SIG-M5 treated with dmso at 0.1 percent for 504 hours (cell line): ENCODE data around the gene ARF1.

Experiments
- DNase-seq: peaks from one replicate; lab custom pipeline; 2025; ENCODE audit not compliant: unreplicated experiment; lab: John Stamatoyannopoulos, UW

ARF1 gene

GRCh38 chr1:228145463-228146416, 63.2 kb downstream of the ARF1 start:
- no peak for DNase-seq

GRCh38 chr1:228146417-228147150, 64.1 kb downstream of the ARF1 start:
- DNase-seq, result no peak

- no peak for DNase-seq
Observed at GRCh38 chr1:228147151-228147693, 64.7 kb downstream of the ARF1 start.

- no peak for DNase-seq
Observed at GRCh38 chr1:228147768-228148167, 65.3 kb downstream of the ARF1 start.

- DNase-seq, result no peak
Observed at GRCh38 chr1:228148196-228148861, 65.8 kb downstream of the ARF1 start.
